ENCODE results near the gene HES5.
"Not testable (repeated sequence)": the region's sequence is repeated elsewhere in the genome, so short reads cannot be mapped to it uniquely, and the experiment has no call there.

The HES5 gene, protein sequence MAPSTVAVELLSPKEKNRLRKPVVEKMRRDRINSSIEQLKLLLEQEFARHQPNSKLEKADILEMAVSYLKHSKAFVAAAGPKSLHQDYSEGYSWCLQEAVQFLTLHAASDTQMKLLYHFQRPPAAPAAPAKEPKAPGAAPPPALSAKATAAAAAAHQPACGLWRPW

DNA sequence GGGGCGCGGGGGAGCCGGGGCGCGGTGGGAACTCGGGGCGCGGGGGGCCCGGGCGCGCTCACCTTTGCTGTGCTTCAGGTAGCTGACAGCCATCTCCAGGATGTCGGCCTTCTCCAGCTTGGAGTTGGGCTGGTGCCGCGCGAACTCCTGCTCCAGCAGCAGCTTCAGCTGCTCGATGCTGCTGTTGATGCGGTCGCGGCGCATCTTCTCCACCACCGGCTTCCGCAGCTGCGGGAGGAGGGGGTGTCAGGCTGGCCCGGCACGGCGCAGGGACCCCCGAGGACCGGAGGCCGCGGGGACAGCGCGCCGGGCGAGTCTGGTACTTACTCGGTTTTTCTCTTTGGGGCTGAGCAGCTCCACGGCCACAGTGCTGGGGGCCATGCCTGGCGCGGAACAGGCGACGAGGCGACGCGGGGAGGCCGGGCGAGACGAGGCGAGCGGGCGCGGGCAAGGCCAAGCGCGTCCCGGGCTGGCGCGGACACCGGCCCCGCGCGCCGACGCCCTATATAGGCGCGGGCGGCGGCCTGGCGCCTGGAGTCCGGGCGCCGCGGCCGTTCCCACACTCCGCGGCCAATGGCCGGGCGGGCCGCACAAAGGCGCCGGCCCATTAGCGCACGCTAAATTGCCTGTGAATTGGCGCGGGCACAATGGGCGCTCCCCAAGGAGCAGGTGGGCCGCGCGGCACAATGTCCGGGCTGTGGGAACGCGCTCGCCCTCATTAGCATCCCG is at the start of gene HES5:
Gene HES5, minus strand, starts transcription at position 480 of the 729 bp plus-strand sequence. Its CDS starts 99 bp downstream, at position 381.
- H3K27me3 ChIP-seq (ENCODE audit: insufficient read depth, poor library complexity, severe bottlenecking): no peaks in the 10 kb centered on the region
- H3K4me1 ChIP-seq (ENCODE audit: insufficient read depth, poor library complexity, severe bottlenecking): peaks cover 37% of the 10 kb centered on the region
- TF ChIP-seq, protein P1, sequence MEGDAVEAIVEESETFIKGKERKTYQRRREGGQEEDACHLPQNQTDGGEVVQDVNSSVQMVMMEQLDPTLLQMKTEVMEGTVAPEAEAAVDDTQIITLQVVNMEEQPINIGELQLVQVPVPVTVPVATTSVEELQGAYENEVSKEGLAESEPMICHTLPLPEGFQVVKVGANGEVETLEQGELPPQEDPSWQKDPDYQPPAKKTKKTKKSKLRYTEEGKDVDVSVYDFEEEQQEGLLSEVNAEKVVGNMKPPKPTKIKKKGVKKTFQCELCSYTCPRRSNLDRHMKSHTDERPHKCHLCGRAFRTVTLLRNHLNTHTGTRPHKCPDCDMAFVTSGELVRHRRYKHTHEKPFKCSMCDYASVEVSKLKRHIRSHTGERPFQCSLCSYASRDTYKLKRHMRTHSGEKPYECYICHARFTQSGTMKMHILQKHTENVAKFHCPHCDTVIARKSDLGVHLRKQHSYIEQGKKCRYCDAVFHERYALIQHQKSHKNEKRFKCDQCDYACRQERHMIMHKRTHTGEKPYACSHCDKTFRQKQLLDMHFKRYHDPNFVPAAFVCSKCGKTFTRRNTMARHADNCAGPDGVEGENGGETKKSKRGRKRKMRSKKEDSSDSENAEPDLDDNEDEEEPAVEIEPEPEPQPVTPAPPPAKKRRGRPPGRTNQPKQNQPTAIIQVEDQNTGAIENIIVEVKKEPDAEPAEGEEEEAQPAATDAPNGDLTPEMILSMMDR (IDR thresholded peaks at IDR 0.05; ENCODE audit: poor library complexity, severe bottlenecking): no peak
- H3K36me3 ChIP-seq (ENCODE audit: low read depth): no peaks in the 10 kb centered on the region; the same call in 1 of the 2 replicates
- no peaks in the 10 kb centered on the region for H3K9me3 ChIP-seq (ENCODE audit: severe bottlenecking)
- no peak within 1 kb of the TSS for H3K4me3 ChIP-seq (ENCODE audit: severe bottlenecking)
- no peak for ATAC-seq (ENCODE audit: low read depth)
- DNase-seq (ENCODE audit: low spot score): no peak
- H3K27ac ChIP-seq (ENCODE audit: poor library complexity, severe bottlenecking): peak within 1 kb of the TSS; percentile 87

DNA sequence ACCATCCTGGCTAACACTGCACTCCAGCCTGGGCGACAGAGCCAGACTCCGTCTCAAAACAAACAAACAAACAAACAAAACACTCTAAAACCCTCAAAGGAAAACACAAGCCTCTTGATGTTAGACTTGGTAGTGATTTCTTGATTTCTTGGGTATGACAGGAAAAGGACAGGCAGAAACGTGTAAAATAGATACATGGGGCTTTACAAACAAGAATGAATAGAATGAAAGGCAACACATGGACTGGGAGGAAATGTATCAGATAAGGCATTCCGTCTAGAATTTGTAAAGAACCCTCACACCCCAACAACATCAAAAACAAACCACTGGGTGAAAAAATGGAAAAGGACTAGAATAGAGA is 48.7 kb upstream of the HES5 start:
- Histone ChIP-seq H3K27me3 (ENCODE audit: insufficient read depth, poor library complexity, severe bottlenecking) (no peaks in the 10 kb centered on the region), H3K4me1 (ENCODE audit: insufficient read depth, poor library complexity, severe bottlenecking) (no peaks in the 10 kb centered on the region), H3K27ac (ENCODE audit: poor library complexity, severe bottlenecking) (no peak overlapping the region), H3K36me3 (ENCODE audit: low read depth) (no peaks in the 10 kb centered on the region), H3K9me3 (ENCODE audit: severe bottlenecking) (no peaks in the 10 kb centered on the region), H3K4me3 (ENCODE audit: severe bottlenecking) (no peak overlapping the region)
- TF ChIP-seq, protein P1 (IDR thresholded peaks at IDR 0.05; ENCODE audit: poor library complexity, severe bottlenecking): no peak
- DNase-seq (ENCODE audit: low spot score) (no peak), ATAC-seq (ENCODE audit: low read depth) (no peak)

DNA sequence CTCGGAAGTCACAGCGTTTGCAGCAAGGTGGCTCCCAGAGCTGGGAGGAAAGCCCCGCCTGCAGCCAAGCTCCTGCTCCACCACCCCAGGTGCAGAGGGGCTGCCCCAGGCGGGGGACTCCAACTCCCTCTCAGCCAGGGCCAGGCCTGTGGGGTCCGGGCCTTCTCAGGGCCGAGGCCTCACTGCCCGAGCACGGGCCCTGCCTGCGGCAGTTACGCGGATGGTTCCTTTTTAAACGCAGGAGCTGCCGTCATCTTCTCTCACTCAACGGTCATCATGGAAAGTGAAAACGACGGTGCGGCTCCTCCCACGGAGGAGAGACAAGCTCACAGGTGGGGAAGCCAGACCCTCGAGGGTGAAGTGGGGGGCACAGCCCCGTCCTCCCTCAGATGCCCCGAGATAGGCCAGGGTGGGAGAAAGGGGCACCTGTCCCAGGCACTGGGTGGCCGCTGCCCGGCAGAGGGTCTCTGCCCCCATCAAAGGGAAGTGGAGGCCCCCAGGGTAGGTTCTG is 47.6 kb upstream of the HES5 start:
- DNase-seq (ENCODE audit: low spot score); H3K36me3 ChIP-seq (ENCODE audit: low read depth); H3K4me3 ChIP-seq (ENCODE audit: severe bottlenecking); ATAC-seq (ENCODE audit: low read depth); H3K27me3 ChIP-seq (ENCODE audit: insufficient read depth, poor library complexity, severe bottlenecking); H3K27ac ChIP-seq (ENCODE audit: poor library complexity, severe bottlenecking); H3K4me1 ChIP-seq (ENCODE audit: insufficient read depth, poor library complexity, severe bottlenecking); H3K9me3 ChIP-seq (ENCODE audit: severe bottlenecking): not testable (repeated sequence)

DNA sequence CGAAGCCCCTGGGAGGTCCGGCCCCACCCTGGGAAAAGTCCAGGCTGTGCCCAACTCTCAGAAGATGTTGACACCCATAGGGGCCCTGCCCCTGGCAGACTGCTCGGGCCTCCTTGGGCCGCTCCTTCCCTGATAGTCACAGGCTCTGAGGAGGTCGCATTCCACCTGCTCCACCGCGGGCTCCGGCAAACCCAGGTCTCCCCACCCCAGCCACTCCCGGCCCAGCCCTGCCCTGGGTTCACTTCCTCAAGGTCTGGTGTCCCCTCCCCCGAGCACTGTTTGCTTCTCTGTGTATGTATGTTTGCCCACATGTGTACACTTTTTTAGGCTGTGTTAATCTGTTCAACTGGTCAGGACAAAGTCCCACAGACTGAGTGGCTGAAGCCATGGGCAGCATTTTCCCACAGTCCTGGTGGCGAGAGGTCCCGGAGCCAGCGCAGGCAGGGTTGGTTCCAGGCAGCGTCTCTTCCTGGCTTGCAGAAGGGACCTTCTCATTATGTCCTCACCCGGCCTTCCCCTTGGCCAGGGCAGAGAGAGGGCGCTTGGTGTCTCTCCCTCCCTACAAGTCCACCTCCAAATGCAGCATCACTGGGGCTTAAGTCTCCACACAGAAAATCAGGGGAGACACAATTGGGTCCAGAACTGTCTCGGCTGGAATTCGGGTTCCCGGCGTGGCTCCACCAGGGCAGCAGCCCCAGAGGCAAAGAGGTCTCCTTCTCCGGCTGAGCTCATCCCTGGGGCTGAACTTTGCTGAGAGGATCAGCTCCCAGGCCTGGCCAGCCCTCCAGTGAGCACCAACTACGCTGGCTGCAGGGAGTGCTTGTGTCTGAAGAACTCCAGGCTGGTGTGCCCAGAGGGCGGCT is 46.0 kb upstream of the HES5 start:
- DNase-seq (ENCODE audit: low spot score): no peak
- no peaks in the 10 kb centered on the region for H3K9me3 ChIP-seq (ENCODE audit: severe bottlenecking)
- no peak overlapping the region for H3K27ac ChIP-seq (ENCODE audit: poor library complexity, severe bottlenecking)
- no peaks in the 10 kb centered on the region for H3K27me3 ChIP-seq (ENCODE audit: insufficient read depth, poor library complexity, severe bottlenecking)
- no peak overlapping the region for H3K4me3 ChIP-seq (ENCODE audit: severe bottlenecking)
- TF ChIP-seq, protein P1 (IDR thresholded peaks at IDR 0.05; ENCODE audit: poor library complexity, severe bottlenecking): no peak
- ATAC-seq (ENCODE audit: low read depth): no peak
- H3K36me3 ChIP-seq (ENCODE audit: low read depth): no peaks in the 10 kb centered on the region
- no peaks in the 10 kb centered on the region for H3K4me1 ChIP-seq (ENCODE audit: insufficient read depth, poor library complexity, severe bottlenecking)

DNA sequence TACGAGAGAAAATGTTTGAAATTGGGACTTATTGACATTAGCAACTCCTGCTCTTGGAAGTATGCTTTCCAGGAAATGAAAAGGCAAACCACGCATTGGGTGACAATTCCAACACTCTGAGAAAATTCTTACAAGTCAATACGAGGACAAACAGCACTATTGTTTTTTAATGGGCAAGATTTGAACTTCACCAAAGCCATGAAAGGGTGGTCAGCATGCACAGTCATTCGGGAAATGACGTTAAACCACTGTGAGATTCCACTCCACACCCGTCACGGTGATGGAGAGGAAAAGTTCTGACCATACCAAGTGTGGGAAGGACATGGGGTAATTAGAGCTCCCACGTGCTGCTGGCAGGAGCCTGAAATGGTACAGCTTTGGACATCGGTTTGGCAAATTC is 44.3 kb upstream of the HES5 start:
- Histone ChIP-seq H3K36me3 (ENCODE audit: low read depth) (no peaks in the 10 kb centered on the region), H3K4me1 (ENCODE audit: insufficient read depth, poor library complexity, severe bottlenecking) (no peaks in the 10 kb centered on the region), H3K9me3 (ENCODE audit: severe bottlenecking) (no peaks in the 10 kb centered on the region), H3K27me3 (ENCODE audit: insufficient read depth, poor library complexity, severe bottlenecking) (no peaks in the 10 kb centered on the region), H3K4me3 (ENCODE audit: severe bottlenecking) (no peak overlapping the region), H3K27ac (ENCODE audit: poor library complexity, severe bottlenecking) (no peak overlapping the region)
- TF ChIP-seq, protein P1 (IDR thresholded peaks at IDR 0.05; ENCODE audit: poor library complexity, severe bottlenecking): no peak
- ATAC-seq (ENCODE audit: low read depth) (no peak), DNase-seq (ENCODE audit: low spot score) (no peak)

Measured in RWPE2 (cell line).